Body of pancreas (tissue), 4 donors: ENCODE results near the gene PDE6B. TPM values are rescaled to one million over a fixed set of nuclear protein-coding genes. Genes with fewer than 3 reads are reported as not detected.

ENCODE experiments used
- ATAC-seq: fragments of 150-250 bp; one replicate; pipeline ENCODE4 v1.9.1; 2016
- DNase-seq, 4 donors: peaks; one replicate each; pipeline ENCODE4 v3.0.0-alpha.2; 2019
- H3K27ac ChIP-seq, 4 donors: fragments of 200-600 bp; sonication (generic); 1 replicate in 3 of 4; 2 replicates in 1 of 4; pipeline versions ENCODE4 v1.5.1 to v1.6.1; 2016 to 2019; ENCODE audit warnings: mild to moderate bottlenecking in 1 of 4, mixed read lengths in 1 of 4, moderate library complexity in 1 of 4
- H3K27me3 ChIP-seq, 2 donors: fragments of 200-600 bp; sonication (generic); one replicate each; pipeline ENCODE4 v1.6.0; 2016; ENCODE audit warnings: mild to moderate bottlenecking in 1 of 2
- H3K36me3 ChIP-seq, 2 donors: fragments of 200-600 bp; sonication (generic); replicated peaks in 1 of 2; 2 replicates each; pipeline ENCODE4 v1.5.1; 2016; ENCODE audit warnings: low read depth in 2 of 2; ENCODE audit not compliant: insufficient read depth in 1 of 2
- H3K4me1 ChIP-seq: fragments of 200-600 bp; sonication (generic); one replicate; pipeline ENCODE4 v1.6.0; 2016
- H3K4me3 ChIP-seq, 2 donors: fragments of 200-600 bp; sonication (generic); 1 replicate in 1 of 2; 2 replicates in 1 of 2; pipeline ENCODE4 v1.5.1; 2016 to 2019
- H3K9me3 ChIP-seq, 3 donors: fragments of 200-600 bp; sonication (generic); 1 replicate in 2 of 3; 2 replicates in 1 of 3; pipeline ENCODE4 v1.5.1; 2016
- POLR2A ChIP-seq, 3 donors: fragments of 450-650 bp; IDR thresholded peaks; one replicate each; pipeline ENCODE4 v1.6.1; 2016; ENCODE audit warnings: antibody characterized with exemption in 3 of 3, mild to moderate bottlenecking in 2 of 3
- WGBS, 2 donors: methylation state at CpG; one replicate each; pipeline ENCODE4 v1.1.5; 2017; 5-methylcytosine and 5-hydroxymethylcytosine counted together
- intact Hi-C: fragments of 100-400 bp; cut with DNase I; formaldehyde crosslinking; loops from one replicate; pipeline ENCODE4 v1.15.1; 2023
- total RNA-seq, 2 donors: library from RNA; depleted of rRNA; stranded (reverse); fragments of >200 nt; gene quantifications; one replicate each; pipeline ENCODE4 v1.1.0, GENCODE V29; 2016
- TF ChIP-seq, protein P1 (sequence below), 7 experiments: fragments of 450-650 bp in 4 of 7; fragments of 200-600 bp in 3 of 7; sonication (generic) in 3 of 7; IDR thresholded peaks; one replicate each; pipeline ENCODE4 v1.5.1; 2016 to 2019; ENCODE audit warnings: antibody characterized with exemption in 7 of 7

The PDE6B gene
- total RNA-seq, 2 donors from 2014 or later = 0.26 TPM; not detected in 1

DNA sequence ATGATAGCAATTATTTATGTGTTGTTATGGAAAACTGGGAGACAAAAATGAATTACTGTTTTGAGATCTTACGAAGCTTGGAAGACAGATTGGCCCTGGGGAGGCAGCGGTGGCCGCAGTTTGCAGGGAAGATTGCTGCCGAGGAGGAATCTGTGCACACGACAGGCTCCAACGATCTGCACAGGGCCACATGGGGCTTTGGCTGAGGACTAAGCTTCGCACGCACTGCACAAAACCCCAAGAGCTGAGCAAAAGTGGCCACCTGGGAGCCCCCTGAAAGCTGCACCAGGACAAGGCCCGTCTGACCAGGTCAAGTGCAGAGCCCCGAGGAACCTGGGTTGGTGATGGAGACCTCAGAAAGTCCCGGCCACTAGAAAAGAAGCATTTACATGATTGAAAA lies 5.2 kb upstream of the PDE6B start:
- Histone ChIP-seq H3K9me3 (no peaks in the 10 kb centered on the region), H3K36me3 (no peaks in the 10 kb centered on the region), H3K27ac (no peak overlapping the region), H3K27me3 (no peaks in the 10 kb centered on the region), H3K4me1 (no peaks in the 10 kb centered on the region), H3K4me3 (no peak overlapping the region)
- DNase-seq (no peak), ATAC-seq (no peak)
- WGBS, 2 donors = 65 to 68% methylated on average over 11 of the region's 11 CpGs
- TF ChIP-seq, protein P1, sequence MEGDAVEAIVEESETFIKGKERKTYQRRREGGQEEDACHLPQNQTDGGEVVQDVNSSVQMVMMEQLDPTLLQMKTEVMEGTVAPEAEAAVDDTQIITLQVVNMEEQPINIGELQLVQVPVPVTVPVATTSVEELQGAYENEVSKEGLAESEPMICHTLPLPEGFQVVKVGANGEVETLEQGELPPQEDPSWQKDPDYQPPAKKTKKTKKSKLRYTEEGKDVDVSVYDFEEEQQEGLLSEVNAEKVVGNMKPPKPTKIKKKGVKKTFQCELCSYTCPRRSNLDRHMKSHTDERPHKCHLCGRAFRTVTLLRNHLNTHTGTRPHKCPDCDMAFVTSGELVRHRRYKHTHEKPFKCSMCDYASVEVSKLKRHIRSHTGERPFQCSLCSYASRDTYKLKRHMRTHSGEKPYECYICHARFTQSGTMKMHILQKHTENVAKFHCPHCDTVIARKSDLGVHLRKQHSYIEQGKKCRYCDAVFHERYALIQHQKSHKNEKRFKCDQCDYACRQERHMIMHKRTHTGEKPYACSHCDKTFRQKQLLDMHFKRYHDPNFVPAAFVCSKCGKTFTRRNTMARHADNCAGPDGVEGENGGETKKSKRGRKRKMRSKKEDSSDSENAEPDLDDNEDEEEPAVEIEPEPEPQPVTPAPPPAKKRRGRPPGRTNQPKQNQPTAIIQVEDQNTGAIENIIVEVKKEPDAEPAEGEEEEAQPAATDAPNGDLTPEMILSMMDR (IDR thresholded peaks at IDR 0.05) = no peak
- no peak for TF ChIP-seq POLR2A (IDR thresholded peaks at IDR 0.05)
- intact Hi-C loops = no loop called here

- no peaks in the 10 kb centered on the region for H3K27me3 ChIP-seq
- intact Hi-C loops = no loop called here
- no peaks in the 10 kb centered on the region for H3K36me3 ChIP-seq
Measured at GRCh38 chr4:620851-621261, 4.5 kb upstream of the PDE6B start.

GRCh38 chr4:621296-622070 lies 3.9 kb upstream of the PDE6B start:
- ATAC-seq = no peak
- peak in 1 of 4 donors; percentile 1 for DNase-seq
- no peaks in the 10 kb centered on the region for H3K9me3 ChIP-seq
- H3K4me3 ChIP-seq = no peak overlapping the region
- intact Hi-C loops = no loop called here
- H3K27me3 ChIP-seq = no peaks in the 10 kb centered on the region
- H3K36me3 ChIP-seq = no peaks in the 10 kb centered on the region
- H3K4me1 ChIP-seq = no peaks in the 10 kb centered on the region
- 54% methylated on average over 6 to 20 of the region's 22 CpGs for WGBS, 2 donors
- no peak for TF ChIP-seq POLR2A (IDR thresholded peaks at IDR 0.05)
- TF ChIP-seq, protein P1 (IDR thresholded peaks at IDR 0.05) = no peak
- no peak overlapping the region for H3K27ac ChIP-seq

More at GRCh38 chr4:620851-621261, 4.5 kb upstream of the PDE6B start:
- no peak for TF ChIP-seq POLR2A (IDR thresholded peaks at IDR 0.05)
- TF ChIP-seq, protein P1 (IDR thresholded peaks at IDR 0.05) = no peak
- ATAC-seq (no peak), DNase-seq (peak in 1 of 4 donors; percentile 2)
- Histone ChIP-seq H3K27ac (no peak overlapping the region), H3K4me1 (no peaks in the 10 kb centered on the region), H3K9me3 (no peaks in the 10 kb centered on the region), H3K4me3 (no peak overlapping the region)
- WGBS, 2 donors = 69 to 76% methylated on average over 11 to 19 of the region's 19 CpGs

DNA sequence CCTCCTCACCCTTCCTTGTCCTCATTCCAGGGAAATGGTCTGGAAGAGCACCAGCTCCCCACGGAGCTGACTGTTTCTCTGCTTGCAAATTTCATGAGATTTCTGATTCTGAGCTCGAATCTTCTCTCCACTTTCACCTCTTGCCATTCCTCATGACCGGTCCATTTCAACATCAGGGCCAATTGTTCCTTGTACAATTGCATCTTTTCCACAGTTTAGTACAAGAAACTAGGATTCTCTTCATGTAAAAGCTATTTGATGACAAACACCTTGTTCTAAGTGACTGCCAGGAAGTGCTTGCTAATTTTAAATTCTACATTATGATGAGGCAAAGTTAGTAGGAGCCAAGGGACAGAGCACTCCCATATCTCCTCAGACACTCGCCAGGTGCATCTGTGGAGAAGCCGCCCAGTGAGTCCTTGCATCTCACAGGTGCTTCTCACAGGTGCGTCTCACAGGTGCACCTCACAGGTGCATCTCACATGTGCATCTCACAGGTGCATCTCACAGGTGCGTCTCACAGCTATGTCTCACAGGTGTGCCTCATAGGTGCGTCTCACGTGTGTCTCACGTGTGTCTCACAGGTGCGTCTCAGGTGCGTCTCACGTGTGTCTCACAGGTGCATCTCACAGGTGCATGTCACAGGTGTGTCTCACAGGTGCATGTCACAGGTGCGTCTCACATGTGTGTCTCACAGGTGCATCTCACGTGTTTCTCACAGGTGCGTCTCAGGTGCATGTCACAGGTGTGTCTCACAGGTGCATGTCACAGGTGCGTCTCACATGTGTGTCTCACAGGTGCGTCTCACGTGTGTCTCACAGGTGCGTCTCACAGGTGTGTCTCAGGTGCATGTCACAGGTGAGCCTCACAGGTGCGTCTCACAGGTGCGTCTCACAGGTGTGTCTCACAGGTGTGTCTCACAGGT lies 3.0 kb upstream of the PDE6B start:
- Histone ChIP-seq H3K36me3 (no peaks in the 10 kb centered on the region), H3K27me3 (no peaks in the 10 kb centered on the region), H3K9me3 (no peaks in the 10 kb centered on the region), H3K27ac (no peak overlapping the region), H3K4me1 (no peaks in the 10 kb centered on the region), H3K4me3 (no peak overlapping the region)
- 55 to 61% methylated on average over 14 to 22 of the region's 22 CpGs for WGBS, 2 donors
- no peak for TF ChIP-seq POLR2A (IDR thresholded peaks at IDR 0.05)
- intact Hi-C loops = no loop called here
- ATAC-seq (no peak), DNase-seq (no peak)
